ENCODE results near the gene SPATA16. TPM values are rescaled to one million over a fixed set of nuclear protein-coding genes. Genes with fewer than 3 reads are reported as not detected.

The SPATA16 gene
- total and polyA plus RNA-seq, 2 donors (not counting 1 experiment from before 2014, with no cell fraction given): not detected

GRCh38 chr3:172991424-172991996, 149.5 kb downstream of the SPATA16 start:
- WGBS (ENCODE audit: insufficient coverage): no CpG with 5 or more reads among the region's 3 CpGs
- Mint-ChIP-seq H3K4me1 (no peaks in the 10 kb centered on the region), H3K9me3 (ENCODE audit: insufficient read depth) (no peaks in the 10 kb centered on the region), H3K27ac (no peak overlapping the region), H3K4me3 (no peak overlapping the region), H3K27me3 (no peaks in the 10 kb centered on the region)
- DNase-seq (no peak), ATAC-seq (ENCODE audit: low read depth) (no peak)
- ChIA-PET CTCF (no interaction called here), POLR2A (no interaction called here)
- intact Hi-C loops (cut with micrococcal nuclease): no loop called here
- no peak overlapping the region for H3K4me2 ChIP-seq (replicated peaks; ENCODE audit: low read depth, low read length, poor library complexity, severe bottlenecking)
- no peaks in the 10 kb centered on the region for H3K27me3 ChIP-seq (replicated peaks in 1 of 4; ENCODE audit: control extremely low read depth in 1 of 4, control insufficient read depth in 3 of 4, insufficient read depth in 4 of 4, low read length in 3 of 4)
- H3K9me3 ChIP-seq (ENCODE audit: control extremely low read depth in 1 of 3, control insufficient read depth in 2 of 3, insufficient read depth in 1 of 3, low read length in 2 of 3): no peaks in the 10 kb centered on the region
- H3K4me3 ChIP-seq (ENCODE audit: control extremely low read depth in 1 of 5, extremely low read depth in 1 of 5, insufficient read depth in 1 of 5, low read depth in 2 of 5, low read length in 4 of 5): no peak overlapping the region
- H3K79me2 ChIP-seq (ENCODE audit: control insufficient read depth, insufficient read depth, low read length): no peaks in the 10 kb centered on the region
- H3K27ac ChIP-seq (ENCODE audit: low read length in 2 of 2): no peak overlapping the region
- no peaks in the 10 kb centered on the region for H3K36me3 ChIP-seq (replicated peaks in 1 of 2; ENCODE audit: control extremely low read depth in 1 of 2, control insufficient read depth in 1 of 2, extremely low read depth in 1 of 2, insufficient read depth in 2 of 2, low read length in 1 of 2)
- H4K20me1 ChIP-seq (ENCODE audit: control insufficient read depth, insufficient read depth, low read length, poor library complexity, severe bottlenecking): no peaks in the 10 kb centered on the region
- H3K4me1 ChIP-seq (ENCODE audit: control insufficient read depth in 2 of 2, insufficient read depth in 2 of 2, low read length in 2 of 2): no peaks in the 10 kb centered on the region
- no peak overlapping the region for H3K9ac ChIP-seq (ENCODE audit: low read length)
- H2AFZ ChIP-seq (ENCODE audit: insufficient read depth, low read depth, low read length, poor library complexity, severe bottlenecking): no peak overlapping the region
- TF ChIP-seq EZH2 (IDR thresholded peaks at IDR 0.05; ENCODE audit: borderline replicate concordance, insufficient read depth, low read depth, low read length, poor library complexity, severe bottlenecking) (no peak), CTCF (IDR thresholded peaks at IDR 0.05) (no peak)

GRCh38 chr3:172989373-172989772, 151.7 kb downstream of the SPATA16 start:
- no peaks in the 10 kb centered on the region for H3K27me3 Mint-ChIP-seq
- intact Hi-C loops (cut with micrococcal nuclease): no loop called here
- TF ChIP-seq EZH2 (IDR thresholded peaks at IDR 0.05; ENCODE audit: borderline replicate concordance, insufficient read depth, low read depth, low read length, poor library complexity, severe bottlenecking) (no peak), CTCF (IDR thresholded peaks at IDR 0.05) (no peak)

More at GRCh38 chr3:172989373-172989772, 151.7 kb downstream of the SPATA16 start:
- H3K79me2 ChIP-seq (ENCODE audit: control insufficient read depth, insufficient read depth, low read length): no peaks in the 10 kb centered on the region
- WGBS (ENCODE audit: insufficient coverage): no CpG with 5 or more reads among the region's 3 CpGs
- Mint-ChIP-seq H3K9me3 (ENCODE audit: insufficient read depth) (no peaks in the 10 kb centered on the region), H3K4me3 (no peak overlapping the region), H3K27ac (no peak overlapping the region), H3K4me1 (no peaks in the 10 kb centered on the region)
- H3K9me3 ChIP-seq (ENCODE audit: control extremely low read depth in 1 of 3, control insufficient read depth in 2 of 3, insufficient read depth in 1 of 3, low read length in 2 of 3): no peaks in the 10 kb centered on the region
- POLR2A ChIA-PET: no interaction called here
- H3K4me2 ChIP-seq (replicated peaks; ENCODE audit: low read depth, low read length, poor library complexity, severe bottlenecking): no peak overlapping the region
- ATAC-seq (ENCODE audit: low read depth): no peak
- no peaks in the 10 kb centered on the region for H3K36me3 ChIP-seq (replicated peaks in 1 of 2; ENCODE audit: control extremely low read depth in 1 of 2, control insufficient read depth in 1 of 2, extremely low read depth in 1 of 2, insufficient read depth in 2 of 2, low read length in 1 of 2)
- DNase-seq: no peak
- no peak overlapping the region for H3K27ac ChIP-seq (ENCODE audit: low read length in 2 of 2)
- no peaks in the 10 kb centered on the region for H4K20me1 ChIP-seq (ENCODE audit: control insufficient read depth, insufficient read depth, low read length, poor library complexity, severe bottlenecking)
- CTCF ChIA-PET: no interaction called here
- no peak overlapping the region for H3K9ac ChIP-seq (ENCODE audit: low read length)
- no peak overlapping the region for H2AFZ ChIP-seq (ENCODE audit: insufficient read depth, low read depth, low read length, poor library complexity, severe bottlenecking)
- no peak overlapping the region for H3K4me3 ChIP-seq (ENCODE audit: control extremely low read depth in 1 of 5, extremely low read depth in 1 of 5, insufficient read depth in 1 of 5, low read depth in 2 of 5, low read length in 4 of 5)
- no peaks in the 10 kb centered on the region for H3K27me3 ChIP-seq (replicated peaks in 1 of 4; ENCODE audit: control extremely low read depth in 1 of 4, control insufficient read depth in 3 of 4, insufficient read depth in 4 of 4, low read length in 3 of 4)
- no peaks in the 10 kb centered on the region for H3K4me1 ChIP-seq (ENCODE audit: control insufficient read depth in 2 of 2, insufficient read depth in 2 of 2, low read length in 2 of 2)

Measured in B cell (primary cell).